Fibroblast of the conjunctiva (primary cell): ENCODE measurements around the gene TTC38.
"Not testable (repeated sequence)": the region's sequence is repeated elsewhere in the genome, so short reads cannot be mapped to it uniquely, and the experiment has no call there.

ENCODE experiments used
- DNase-seq: peaks from one replicate; pipeline ENCODE4 v3.0.0-alpha.2; 2010; ENCODE audit warnings: low read depth

The TTC38 gene

DNA sequence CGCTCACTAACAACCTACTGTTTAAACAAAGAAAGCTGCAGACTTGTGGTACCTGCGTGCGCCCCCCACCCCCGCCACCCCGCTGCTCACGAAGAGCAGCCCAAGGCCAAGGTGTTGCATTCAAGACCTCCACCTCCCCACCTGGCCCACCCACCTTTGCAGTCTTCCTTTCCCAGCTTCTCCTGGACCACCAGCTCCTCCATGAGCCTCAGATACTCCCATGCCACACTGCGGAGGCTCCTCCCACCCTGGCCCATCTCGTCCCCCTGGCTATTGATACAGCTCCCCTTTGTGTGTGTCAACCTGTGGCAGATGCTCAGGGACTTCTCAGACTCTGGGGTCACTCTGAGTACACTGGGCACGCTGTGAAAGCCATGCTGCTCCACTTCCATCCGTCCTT is 21.6 kb upstream of the TTC38 start:
- no peak for DNase-seq

DNA sequence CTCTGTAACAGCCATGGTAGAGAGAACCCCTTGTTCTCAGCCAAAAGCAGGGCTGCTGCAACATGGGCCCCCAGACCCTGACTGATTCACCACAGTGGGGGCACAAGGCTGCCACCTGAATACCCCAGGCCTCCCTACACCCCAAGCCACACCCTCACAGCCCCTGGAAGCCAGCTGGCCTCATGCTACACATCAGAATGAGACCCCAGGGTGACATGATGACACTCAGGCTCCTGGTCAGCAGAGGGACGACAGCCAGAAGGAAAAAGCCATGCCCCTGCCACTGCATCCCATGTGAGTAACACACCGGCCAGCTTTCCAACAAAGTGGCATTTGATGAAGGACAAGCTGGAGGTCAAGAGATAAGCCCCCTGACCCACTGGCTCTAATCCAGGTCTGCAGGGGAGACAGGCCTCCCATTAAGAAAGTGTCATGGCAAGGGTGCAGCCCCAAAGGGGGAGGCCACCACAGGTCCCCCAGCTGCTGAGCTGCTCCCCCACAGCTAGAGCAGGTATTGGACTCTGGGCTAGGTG is 20.3 kb upstream of the TTC38 start:
- no peak for DNase-seq

DNA sequence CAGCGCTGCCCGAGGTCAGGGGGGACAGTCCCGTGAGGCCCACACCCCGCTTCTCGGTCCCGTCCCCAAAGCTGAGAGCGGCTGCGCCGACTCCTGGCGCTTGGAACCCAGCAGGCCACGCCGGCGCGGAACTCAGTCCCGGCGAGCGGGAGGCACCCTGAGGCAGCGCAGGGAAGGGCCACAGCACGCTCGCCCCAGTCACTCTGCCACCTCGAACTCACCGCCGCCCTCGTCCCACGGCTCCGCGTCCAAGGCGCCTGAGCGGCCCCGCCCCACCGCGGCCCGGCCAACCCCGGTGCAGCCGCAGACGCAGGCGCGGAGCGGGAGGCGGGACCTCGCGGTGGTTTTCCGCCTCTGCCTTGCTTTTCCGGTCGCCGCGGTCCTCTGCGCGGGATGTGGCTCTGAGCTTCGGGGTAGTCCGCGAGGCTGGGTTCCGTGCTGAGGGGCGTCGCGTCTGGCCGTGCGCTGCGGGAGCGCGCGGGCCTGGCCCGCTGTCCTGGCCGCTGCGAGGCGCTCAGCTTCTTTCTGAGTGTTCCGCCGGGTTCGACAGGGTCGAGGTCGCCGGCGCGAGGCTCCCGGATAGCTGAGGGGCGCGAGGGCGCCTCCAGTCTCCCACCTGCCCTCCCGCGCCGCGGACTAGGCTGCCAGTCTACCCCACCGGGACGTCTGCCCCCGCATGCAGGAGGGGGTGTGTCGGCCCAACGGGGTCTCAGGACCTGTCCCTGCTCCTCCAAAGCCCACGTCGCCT is 17.6 kb upstream of the TTC38 start, which contains the start of gene CDPF1:
Gene CDPF1, minus strand, starts transcription at position 259 of the 748 bp plus-strand sequence. CDS start 2,009 bp downstream, outside the sequence.
- DNase-seq = peak; percentile 35

DNA sequence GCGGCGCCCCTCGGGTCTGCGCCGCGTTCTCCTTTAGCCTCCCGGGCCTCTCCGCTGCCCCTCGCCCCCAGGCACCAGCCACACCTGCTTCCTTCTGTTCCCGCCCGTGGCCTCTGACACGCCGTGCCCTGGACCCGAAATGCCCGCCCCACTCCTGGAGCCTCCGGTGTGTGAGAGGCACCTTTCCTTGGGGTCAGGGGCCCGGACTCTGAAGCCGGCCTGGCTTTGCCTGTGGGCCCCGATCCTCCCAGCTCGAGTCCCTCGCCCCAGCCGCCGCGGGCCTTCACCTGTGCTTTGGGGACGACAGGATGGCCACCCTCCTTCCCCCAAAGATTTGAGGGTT is 17.1 kb upstream of the TTC38 start:
- no peak for DNase-seq

DNA sequence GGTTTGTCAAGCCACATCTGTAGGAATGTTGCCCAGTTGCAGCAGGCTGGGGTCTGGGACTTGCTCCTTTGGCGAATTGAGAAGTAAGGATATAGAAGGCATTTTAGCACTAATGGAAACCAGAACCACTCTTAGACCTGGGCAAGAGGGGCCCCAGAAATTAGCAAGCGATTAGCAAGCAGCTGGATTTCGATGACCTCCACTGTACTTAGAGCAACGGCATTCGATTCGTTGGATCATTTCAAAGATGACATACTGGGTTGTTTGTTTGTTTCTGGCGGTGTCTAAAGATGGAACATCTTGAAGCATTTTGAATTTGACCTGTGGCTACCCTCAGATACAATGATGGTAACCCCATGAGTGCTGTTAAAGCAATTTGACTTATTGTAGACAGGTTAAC is 16.5 kb upstream of the TTC38 start:
- DNase-seq = no peak

DNA sequence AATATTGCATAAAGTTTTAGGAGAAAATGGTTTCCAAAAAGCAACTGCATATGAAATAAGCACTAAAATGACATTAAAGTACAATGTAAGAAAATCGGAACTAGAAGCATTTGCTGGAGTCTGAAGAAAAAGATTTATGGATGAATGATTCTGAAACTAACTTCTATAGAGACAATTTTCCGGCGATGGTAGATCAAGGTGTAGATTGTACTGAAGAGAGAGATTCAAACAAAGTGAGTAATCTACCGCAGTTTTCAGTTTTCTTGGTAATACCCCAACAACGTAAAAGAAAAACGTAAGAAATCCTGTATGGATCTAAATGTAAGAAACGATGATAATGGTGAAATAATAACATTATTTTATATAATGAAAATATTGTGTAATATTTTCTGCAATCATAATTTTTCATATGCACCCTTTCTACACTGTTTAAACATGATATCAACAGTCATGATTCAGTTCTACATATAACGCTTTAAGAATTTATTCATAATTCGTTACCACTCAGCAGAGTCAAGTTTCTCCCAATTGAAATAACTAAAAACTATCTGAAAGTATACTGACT is 15.9 kb upstream of the TTC38 start:
- DNase-seq = no peak

DNA sequence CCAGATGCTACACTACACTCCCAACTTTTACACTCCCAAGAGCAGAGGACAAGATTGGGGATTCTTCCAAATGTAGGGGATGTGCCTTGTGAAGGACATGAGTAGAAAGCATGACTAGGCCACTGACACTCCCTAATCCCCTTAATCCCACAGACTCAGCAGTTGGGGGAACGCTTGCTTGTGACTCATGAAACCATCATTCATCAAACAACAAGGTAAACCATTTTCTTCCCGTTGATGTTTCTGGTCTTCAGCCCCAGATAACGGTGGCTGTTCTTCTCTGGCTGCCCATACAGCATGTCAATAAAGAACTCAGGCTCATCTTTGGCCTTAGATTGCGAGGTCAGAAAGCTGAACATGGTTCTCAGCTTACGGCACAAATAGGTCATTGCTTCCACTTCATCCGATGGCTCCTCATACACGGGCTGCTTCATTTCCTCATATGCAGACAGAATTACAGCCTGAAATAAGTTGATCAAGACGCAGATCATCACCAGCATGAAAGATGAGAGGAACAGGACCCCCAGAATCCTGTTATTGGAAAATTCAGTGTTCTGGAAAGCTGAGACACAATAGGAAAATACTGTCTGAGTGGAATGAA is 11.3 kb upstream of the TTC38 start:
- DNase-seq = no peak

DNA sequence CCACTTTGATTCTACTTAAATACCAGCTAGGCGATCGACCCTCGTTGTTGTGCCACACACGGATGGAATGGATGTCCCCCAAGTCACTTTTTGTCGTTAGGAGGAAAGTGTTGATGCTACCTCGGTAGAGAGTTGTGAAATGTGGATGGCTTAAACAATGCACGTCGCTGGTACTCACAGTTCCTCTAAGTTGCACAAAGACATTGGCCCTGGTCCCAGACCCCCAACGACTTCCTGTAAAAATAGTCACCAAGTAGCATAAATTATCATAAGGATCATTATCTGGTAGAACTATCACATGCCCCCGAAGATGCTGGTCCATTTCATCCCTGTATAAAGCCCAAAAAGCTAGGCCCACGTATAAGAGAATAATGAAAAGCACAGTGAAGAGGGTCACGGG is 8.4 kb upstream of the TTC38 start:
- DNase-seq = no peak

DNA sequence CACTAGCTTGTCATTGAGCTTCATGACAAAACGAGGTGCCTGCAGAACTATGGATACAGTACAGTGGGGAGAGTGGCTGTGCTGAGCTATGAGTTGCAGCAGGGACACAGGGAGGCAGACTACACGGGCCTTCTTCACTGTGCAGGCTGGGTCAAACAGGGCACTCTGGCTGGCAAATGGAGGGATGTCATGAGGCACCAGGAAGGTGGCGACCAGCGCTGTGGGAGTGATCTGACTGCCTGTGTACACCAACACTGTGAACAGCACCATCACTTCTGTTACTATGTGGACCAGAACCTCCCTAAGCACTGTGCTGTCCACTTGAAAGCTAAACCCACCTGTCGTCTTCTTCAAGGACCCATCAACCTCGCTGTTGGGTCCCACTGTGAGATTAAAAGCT is 7.8 kb upstream of the TTC38 start:
- DNase-seq = no peak

DNA sequence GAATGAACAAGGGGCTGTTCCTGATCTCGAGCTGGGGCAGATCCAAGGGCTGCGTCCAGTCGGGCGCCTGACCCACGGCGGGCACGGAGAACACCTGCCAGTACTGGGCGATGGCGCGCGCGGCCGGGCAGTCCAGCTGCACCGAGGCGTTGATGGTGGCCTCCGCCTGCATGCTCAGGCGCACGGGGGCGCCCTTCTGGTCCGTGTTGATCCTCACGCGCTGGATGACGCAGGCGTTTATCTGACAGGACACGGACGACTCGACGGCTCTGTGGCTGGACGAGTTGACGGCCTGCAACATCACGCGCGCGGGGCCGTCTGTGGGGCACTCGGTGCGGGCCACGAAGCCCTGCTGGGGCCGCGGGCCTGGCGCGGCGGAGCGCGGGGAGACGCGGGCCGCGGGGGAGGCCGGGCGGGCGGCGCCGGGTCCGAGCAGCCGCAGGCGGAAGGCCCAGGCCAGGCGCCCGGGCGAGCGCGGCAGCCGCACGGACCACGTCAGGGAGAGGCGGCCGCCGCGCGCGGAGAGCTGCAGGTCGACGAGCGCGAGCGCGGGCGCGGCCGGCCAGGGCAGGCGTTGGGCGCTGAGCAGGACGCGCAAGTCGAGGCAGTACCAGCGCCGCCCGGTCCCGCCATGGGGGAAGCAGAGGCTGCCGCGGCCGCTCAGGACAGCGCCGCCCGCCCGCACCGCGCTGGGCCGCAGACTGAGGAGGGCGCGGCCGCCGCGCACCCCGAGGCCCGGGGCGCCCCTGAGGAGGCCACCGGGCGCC is 5.2 kb upstream of the TTC38 start:
- peak; percentile 16 for DNase-seq

DNA sequence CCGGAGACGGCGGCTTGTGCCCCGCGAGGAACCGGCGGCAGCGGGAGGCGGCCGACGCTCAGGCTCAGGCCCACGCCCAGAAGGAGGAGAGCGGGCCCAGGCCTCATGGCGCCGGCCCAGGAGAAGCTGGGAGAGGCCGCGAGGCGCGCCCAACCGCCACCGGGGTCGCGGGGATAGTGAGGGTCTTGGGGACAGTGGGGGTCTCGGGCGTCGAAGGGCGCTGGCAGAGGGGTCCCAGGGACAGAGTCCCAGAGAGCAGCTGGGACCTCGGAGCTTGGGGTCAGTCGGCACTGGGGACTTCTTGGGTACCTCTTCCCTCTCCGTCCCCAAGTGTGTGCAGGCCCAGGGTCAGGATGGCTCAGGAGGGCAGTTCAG is 4.6 kb upstream of the TTC38 start, which contains the start of gene PKDREJ:
Gene PKDREJ, minus strand, starts transcription at position 128 of the 375 bp plus-strand sequence. Its CDS starts 21 bp downstream, at position 107.
- no peak for DNase-seq

DNA sequence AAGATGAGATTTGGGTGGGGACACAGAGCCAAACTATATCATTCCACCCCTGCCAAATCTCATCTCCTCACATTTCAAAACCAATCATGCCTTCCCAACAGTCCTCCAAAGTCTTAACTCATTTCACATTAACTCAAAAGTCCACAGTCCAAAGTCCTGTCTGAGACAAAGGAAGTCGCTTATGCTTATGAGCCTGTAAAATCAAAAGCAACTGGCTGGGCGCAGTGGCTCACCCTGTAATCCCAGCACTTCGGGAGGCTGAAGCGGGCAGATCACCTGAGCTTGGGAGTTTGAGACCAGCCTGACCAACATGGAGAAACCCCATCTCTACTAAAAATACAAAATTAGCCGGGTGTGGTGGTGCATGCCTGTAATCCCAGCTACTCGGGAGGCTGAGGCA is 3.3 kb upstream of the TTC38 start:
- not testable (repeated sequence) for DNase-seq

DNA sequence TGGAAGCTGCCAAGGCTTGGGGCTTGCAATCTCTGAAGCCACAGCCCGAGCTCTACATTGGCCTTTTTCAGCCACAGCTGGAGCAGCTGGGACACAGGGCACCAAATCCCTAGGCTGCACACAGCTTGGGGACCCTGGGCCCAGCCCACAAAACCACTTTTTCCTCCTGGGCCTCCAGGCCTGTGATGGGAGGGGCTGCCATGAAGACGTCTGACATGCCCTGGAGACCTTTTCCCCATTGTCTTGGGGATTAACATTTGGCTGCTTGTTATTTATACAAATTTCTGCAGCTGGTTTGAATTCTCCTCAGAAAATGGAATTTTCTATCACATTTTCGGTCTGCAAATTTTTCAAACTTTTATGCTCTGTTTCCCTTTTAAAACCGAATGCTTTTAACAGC is 2.2 kb upstream of the TTC38 start:
- DNase-seq = not testable (repeated sequence)

DNA sequence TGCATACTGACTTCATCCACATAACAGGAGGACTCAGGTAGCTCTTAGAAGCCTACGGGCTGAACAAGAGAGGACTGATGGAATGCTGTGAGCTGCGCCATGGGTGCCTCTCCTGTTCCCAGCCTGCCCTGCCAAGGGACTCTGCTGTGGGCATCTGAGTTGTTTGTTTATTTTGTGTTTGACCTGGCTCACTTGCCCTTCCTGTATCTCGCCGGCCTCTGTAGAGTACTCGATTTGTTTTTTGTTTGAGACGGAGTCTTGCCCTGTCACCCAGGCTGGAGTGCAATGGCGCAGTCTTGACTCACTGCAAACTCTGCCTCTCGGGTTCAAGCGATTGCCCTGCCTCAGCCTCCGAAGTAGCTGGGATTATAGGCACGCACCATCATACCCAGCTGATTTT is 1.8 kb downstream of the TTC38 start:
- no peak for DNase-seq

DNA sequence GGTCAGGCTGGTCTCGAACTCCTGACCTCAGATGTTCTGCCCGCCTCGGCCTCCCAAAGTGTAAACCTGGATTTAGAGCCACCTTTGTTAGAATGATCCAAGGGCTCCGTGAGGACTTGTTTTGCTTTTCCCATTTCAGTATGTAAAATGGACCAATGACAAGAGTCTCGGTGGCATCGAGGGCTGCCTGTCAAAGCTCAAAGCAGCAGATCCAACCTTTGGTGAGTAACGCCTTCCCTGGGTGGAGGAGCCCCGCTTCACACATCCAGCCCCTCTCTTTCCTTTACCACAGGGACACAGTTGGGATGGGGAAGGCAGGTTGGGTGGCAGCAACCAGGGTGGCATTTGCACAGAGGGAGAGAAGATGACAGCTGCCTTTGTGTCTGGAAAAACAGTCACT is 4.4 kb downstream of the TTC38 start:
- no peak for DNase-seq

DNA sequence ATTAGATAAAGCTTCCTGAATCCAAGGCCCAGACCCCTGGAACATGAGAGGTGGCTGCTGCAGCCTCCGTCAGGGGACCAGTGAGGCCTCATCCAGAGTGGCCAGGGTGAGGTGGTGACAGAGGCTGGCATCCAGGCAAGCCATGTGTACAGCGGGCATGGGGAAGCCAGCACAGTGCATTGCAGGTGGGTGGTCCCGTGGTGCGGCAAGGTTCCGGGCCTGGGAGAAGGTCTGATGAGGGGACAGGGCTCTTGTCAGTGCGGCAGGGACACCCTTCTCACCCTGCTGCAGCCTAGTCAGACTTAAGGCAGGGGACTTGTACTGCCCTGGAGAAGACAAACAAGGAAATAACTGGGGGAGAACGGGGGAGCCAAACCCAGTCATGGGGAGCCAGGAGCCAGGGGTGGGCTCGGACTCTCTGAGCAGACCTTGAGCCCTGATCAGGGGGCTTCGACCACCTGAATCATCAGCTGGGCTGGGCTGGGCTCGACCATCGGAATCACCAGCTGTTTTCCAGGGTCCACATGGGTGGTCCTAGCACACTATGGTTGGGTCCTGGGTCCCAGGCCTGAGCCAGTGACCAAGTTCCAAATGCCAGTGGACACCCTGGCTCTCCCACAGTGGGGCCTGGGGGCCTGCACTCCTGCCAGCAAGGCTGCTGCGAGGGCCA is 5.1 kb downstream of the TTC38 start:
- no peak for DNase-seq

DNA sequence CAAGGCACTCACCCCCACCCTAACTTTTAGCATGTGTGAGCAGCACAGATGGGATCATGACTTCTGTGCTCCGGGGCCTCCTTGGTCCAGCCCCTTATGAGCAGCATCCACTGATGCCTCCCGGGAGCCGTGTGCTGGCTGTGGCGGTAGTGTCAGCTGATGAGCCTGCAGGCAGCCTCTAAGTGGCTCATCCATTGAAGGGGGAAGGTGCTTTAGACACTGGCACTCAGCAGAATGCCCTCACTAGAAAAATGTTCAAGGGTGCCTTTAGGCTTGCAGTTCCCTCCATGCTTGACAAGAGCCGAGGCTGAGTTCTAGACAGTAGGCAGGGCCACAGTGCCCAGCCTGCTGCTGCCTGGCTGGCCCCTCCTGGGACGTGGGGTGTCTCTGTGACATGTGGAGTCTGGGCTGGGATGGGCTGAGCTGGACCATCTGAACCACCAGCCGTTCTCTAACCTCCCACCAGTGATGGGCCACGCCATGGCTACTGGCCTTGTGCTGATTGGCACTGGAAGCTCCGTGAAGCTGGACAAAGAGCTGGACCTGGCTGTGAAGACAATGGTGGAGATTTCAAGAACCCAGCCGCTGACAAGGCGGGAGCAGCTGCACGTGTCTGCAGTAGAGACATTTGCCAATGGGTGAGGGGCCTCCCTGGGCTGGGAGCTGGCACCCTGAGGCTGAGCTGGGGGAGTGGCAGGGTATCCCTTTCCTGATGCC is 5.8 kb downstream of the TTC38 start:
- no peak for DNase-seq

DNA sequence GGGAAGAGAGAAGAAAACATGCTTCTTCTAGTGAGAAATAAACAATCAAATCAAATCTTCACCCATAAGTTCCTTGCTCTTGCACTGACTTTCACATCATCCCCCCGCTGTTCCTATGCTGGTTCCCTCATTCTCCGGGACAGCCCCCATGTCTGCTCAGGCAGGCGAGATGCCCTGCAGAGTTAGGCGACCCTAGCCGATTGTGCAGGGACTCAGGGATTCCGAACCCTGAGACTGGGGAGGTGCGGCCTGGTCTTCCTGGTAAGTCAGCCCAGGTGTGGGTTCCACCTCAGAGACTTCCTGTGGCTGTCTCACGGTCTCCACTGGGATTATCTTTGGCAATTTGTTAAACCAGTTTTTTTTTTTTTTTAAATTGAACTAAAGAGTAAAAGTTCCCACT is 6.6 kb downstream of the TTC38 start:
- no peak for DNase-seq

DNA sequence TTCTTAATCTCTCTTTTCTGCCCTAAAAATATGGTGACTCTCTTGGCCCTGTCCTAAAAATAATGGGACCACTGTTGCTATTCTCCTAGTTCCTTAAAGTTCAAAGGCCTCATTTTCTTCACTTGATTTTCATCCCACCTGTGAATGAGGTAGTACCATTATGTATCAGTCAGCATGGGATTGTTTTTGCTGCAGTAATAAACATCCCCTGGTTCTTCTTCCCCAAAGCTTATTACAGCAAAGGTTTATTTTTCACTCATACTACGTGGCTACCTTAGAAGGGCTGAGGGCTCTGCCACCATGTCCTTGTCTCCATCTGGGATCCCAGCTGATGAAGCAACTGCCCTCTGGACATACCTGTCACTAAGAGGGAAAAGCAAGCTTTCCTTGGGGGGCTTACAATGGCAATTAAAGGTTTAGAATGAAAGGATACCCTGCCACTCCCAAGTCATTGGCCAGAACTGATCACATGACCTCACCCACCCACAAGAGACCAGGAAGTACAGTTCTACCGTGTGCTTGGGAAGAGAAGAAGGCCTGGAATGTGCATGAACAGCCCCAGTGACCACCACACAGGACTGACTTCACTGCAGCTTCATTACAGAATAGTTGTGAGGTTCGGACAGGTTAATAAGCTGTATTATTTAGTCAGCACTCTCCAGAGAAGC is 7.8 kb downstream of the TTC38 start:
- no peak for DNase-seq

DNA sequence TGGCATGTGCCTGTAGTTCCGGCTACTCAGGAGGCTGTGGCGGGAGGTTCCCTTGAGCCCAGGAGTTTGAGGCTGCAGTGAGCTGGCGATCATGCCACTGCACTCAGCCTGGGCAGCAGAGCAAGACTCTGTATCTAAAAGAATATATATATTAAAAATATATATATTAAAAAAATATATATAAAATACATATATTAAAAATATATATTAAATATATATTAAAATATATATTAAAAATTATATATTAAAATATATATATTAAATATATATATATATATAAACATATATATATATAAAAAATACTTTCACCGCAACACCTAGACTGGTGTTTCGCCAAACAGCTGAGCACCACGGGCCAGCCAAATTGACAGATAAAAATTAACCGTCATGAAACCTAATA is 8.8 kb downstream of the TTC38 start:
- DNase-seq = no peak
